ENCODE measurements around the gene XIRP2. TPM values are rescaled to one million over a fixed set of nuclear protein-coding genes. Genes with fewer than 3 reads are reported as not detected.

The XIRP2 gene
- total RNA-seq, 4 donors from 2014 or later, result 0.13 TPM; not detected in 3

GRCh38 chr2:167209784-167210183 is 321.5 kb downstream of the XIRP2 start:
- Histone ChIP-seq H3K36me3 (no peaks in the 10 kb centered on the region), H3K4me3 (replicated peaks in 1 of 3) (no peak overlapping the region), H3K4me1 (no peaks in the 10 kb centered on the region), H3K9me3 (no peaks in the 10 kb centered on the region), H3K27ac (no peak overlapping the region), H3K27me3 (no peaks in the 10 kb centered on the region)
- intact Hi-C loops (cut with DNase I), result no loop called here
- TF ChIP-seq POLR2A (IDR thresholded peaks at IDR 0.05) (no peak), CTCF (IDR thresholded peaks at IDR 0.05) (no peak)
- no peak for DNase-seq
- 75 to 83% methylated on average over 3 of the region's 3 CpGs for WGBS, 2 donors

GRCh38 chr2:167212014-167212648 is 323.9 kb downstream of the XIRP2 start:
- H3K27ac ChIP-seq, result no peak overlapping the region
- peak in 4 of 6 experiments; percentile 19 to 61 (median 30) for TF ChIP-seq CTCF (IDR thresholded peaks at IDR 0.05)
- TF ChIP-seq POLR2A (IDR thresholded peaks at IDR 0.05), result no peak
- no peaks in the 10 kb centered on the region for H3K4me1 ChIP-seq
- H3K36me3 ChIP-seq, result no peaks in the 10 kb centered on the region
- no peaks in the 10 kb centered on the region for H3K27me3 ChIP-seq
- intact Hi-C loops (cut with DNase I), result no loop called here
- 7% methylated on average over 3 of the region's 3 CpGs for WGBS, 2 donors
- H3K9me3 ChIP-seq, result no peaks in the 10 kb centered on the region
- no peak overlapping the region for H3K4me3 ChIP-seq (replicated peaks in 1 of 3)
- DNase-seq, result peak in 1 of 2 donors; percentile 3

- Histone ChIP-seq H3K27ac (no peak overlapping the region), H3K27me3 (no peaks in the 10 kb centered on the region), H3K4me3 (replicated peaks in 1 of 3) (no peak overlapping the region), H3K4me1 (no peaks in the 10 kb centered on the region), H3K36me3 (no peaks in the 10 kb centered on the region), H3K9me3 (no peaks in the 10 kb centered on the region)
- TF ChIP-seq POLR2A (IDR thresholded peaks at IDR 0.05) (no peak), CTCF (IDR thresholded peaks at IDR 0.05) (no peak)
- WGBS, 2 donors, result 42 to 45% methylated on average over 4 of the region's 4 CpGs
- DNase-seq, result peak; percentile 6 to 23
- intact Hi-C loops (cut with DNase I), result no loop called here
Measured at GRCh38 chr2:167215595-167215994, 327.3 kb downstream of the XIRP2 start.

- Histone ChIP-seq H3K27ac (no peak overlapping the region), H3K27me3 (no peaks in the 10 kb centered on the region), H3K9me3 (no peaks in the 10 kb centered on the region), H3K4me3 (replicated peaks in 1 of 3) (no peak overlapping the region), H3K36me3 (no peaks in the 10 kb centered on the region), H3K4me1 (no peaks in the 10 kb centered on the region)
- intact Hi-C loops (cut with DNase I), result no loop called here
- no peak for TF ChIP-seq CTCF (IDR thresholded peaks at IDR 0.05)
- no peak for TF ChIP-seq POLR2A (IDR thresholded peaks at IDR 0.05)
- WGBS, 2 donors, result 91 to 95% methylated on average over 4 of the region's 4 CpGs
- DNase-seq, result no peak
Measured at GRCh38 chr2:167237478-167237877, 349.2 kb downstream of the XIRP2 start.

- no peaks in the 10 kb centered on the region for H3K9me3 ChIP-seq
- H3K27me3 ChIP-seq, result no peaks in the 10 kb centered on the region
- 89 to 97% methylated on average over 1 of the region's 1 CpG for WGBS, 2 donors
- intact Hi-C loops (cut with DNase I), result no loop called here
- DNase-seq, result no peak
- H3K4me1 ChIP-seq, result no peaks in the 10 kb centered on the region
- TF ChIP-seq POLR2A (IDR thresholded peaks at IDR 0.05) (no peak), CTCF (IDR thresholded peaks at IDR 0.05) (no peak)
- no peak overlapping the region for H3K4me3 ChIP-seq (replicated peaks in 1 of 3)
- no peaks in the 10 kb centered on the region for H3K36me3 ChIP-seq
- H3K27ac ChIP-seq, result no peak overlapping the region
Measured at GRCh38 chr2:167240671-167241070, 352.4 kb downstream of the XIRP2 start.
